SU-DHL-6 (cell line): ENCODE measurements around the gene HNRNPUL1.

Experiments used
- H2AFZ ChIP-seq: fragments of 200-600 bp; sonication (generic); 2 replicates; pipeline ENCODE4 v1.6.1; 2014; ENCODE audit warnings: low read depth, mild to moderate bottlenecking, moderate library complexity, mixed read lengths, antibody characterized with exemption, low read length; ENCODE audit not compliant: severe bottlenecking
- H3F3A ChIP-seq: fragments of 200-600 bp; shearing (Covaris generic); 2 replicates; pipeline ENCODE4 v1.6.0; 2016; ENCODE audit warnings: antibody characterized with exemption, mild to moderate bottlenecking; ENCODE audit not compliant: insufficient read depth
- H3K27ac ChIP-seq: fragments of 200-600 bp; sonication (generic); 2 replicates; pipeline ENCODE4 v1.5.1; 2016; ENCODE audit warnings: low read depth, mild to moderate bottlenecking, low read length, moderate library complexity, mixed read lengths
- H3K27me3 ChIP-seq: fragments of 200-600 bp; sonication (generic), shearing (Covaris generic); 2 replicates; pipeline ENCODE4 v1.6.0; 2014; ENCODE audit warnings: mild to moderate bottlenecking, low read length
- H3K36me3 ChIP-seq: fragments of 200-600 bp; sonication (generic); 2 replicates; pipeline ENCODE4 v1.6.1; 2014; ENCODE audit warnings: mild to moderate bottlenecking, low read length, mixed read lengths
- H3K4me2 ChIP-seq: fragments of 300-600, 200-600 bp; shearing (Covaris generic), sonication (generic); 2 replicates; pipeline ENCODE4 v1.6.0; 2014; ENCODE audit warnings: low read length, low read depth, mild to moderate bottlenecking; ENCODE audit not compliant: poor library complexity, severe bottlenecking
- H3K4me3 ChIP-seq: fragments of 200-600 bp; sonication (generic); 2 replicates; pipeline ENCODE4 v1.5.1; 2014; ENCODE audit warnings: antibody characterized with exemption, low read length, mild to moderate bottlenecking, mixed read lengths; ENCODE audit not compliant: insufficient read depth, poor library complexity, severe bottlenecking
- H3K79me2 ChIP-seq: fragments of 200-600 bp; sonication (generic); 2 replicates; pipeline ENCODE4 v1.6.1; 2014; ENCODE audit warnings: mild to moderate bottlenecking, low read length, moderate library complexity; ENCODE audit not compliant: insufficient read depth
- H3K9ac ChIP-seq: fragments of 200-600 bp; sonication (generic); 2 replicates; pipeline ENCODE4 v1.7.0; 2014; ENCODE audit warnings: mild to moderate bottlenecking, low read length
- H3K9me2 ChIP-seq: fragments of 200-600 bp; sonication (generic); replicated peaks from 2 replicates; pipeline ENCODE4 v1.6.1; 2014; ENCODE audit warnings: low read length; ENCODE audit not compliant: insufficient read depth
- H3K9me3 ChIP-seq: fragments of 200-600 bp; sonication (generic); 2 replicates; pipeline ENCODE4 v1.6.1; 2014; ENCODE audit warnings: low read length, mixed read lengths; ENCODE audit not compliant: insufficient read depth
- H4K20me1 ChIP-seq: fragments of 200-600 bp; sonication (generic); 2 replicates; pipeline ENCODE4 v1.6.1; 2014; ENCODE audit warnings: low read depth, mild to moderate bottlenecking, antibody characterized with exemption, low read length, moderate library complexity, mixed read lengths
- EZH2phosphoT487 ChIP-seq: fragments of 200-600 bp; sonication (generic), shearing (Covaris generic); conservative IDR thresholded peaks from 2 replicates; pipeline ENCODE4 v1.6.1; 2018; ENCODE audit warnings: mild to moderate bottlenecking, antibody characterized with exemption, low read length, moderate library complexity, mixed read lengths
- TF ChIP-seq, protein P1 (sequence below): fragments of 200-600 bp; sonication (generic); IDR thresholded peaks from one replicate; pipeline ENCODE4 v1.5.1; 2017; ENCODE audit warnings: antibody characterized with exemption, mild to moderate bottlenecking, low read length, moderate library complexity; ENCODE audit not compliant: insufficient read depth, poor library complexity, severe bottlenecking

HNRNPUL1 gene

DNA sequence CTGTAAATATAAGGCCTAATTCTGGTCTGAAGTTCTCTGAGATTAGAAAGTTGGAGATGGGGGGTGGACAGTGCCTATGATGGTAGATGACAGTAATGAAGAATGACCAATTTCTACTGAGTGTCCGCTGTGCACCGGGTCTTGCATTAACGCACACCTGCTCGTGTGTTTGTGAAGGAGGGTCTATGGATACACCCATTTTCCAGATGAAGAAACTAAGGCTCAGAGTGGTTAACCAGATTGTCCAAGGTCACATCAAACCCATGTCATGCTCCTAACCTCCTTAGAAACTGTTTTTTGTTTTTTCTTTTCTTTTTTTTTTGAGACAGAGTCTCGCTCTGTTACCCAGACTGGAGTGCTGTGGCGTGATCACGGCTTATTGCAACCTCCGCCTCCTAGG is 31.5 kb upstream of the HNRNPUL1 start:
- Histone ChIP-seq H3F3A (no peaks in the 10 kb centered on the region), H3K27me3 (no peaks in the 10 kb centered on the region), H3K79me2 (no peaks in the 10 kb centered on the region), H3K9me2 (no peaks in the 10 kb centered on the region), H3K9ac (no peak overlapping the region), H3K4me2 (no peak overlapping the region), H3K9me3 (no peaks in the 10 kb centered on the region), H3K27ac (no peak overlapping the region), H3K4me3 (no peak overlapping the region), H4K20me1 (no peaks in the 10 kb centered on the region), H3K36me3 (no peaks in the 10 kb centered on the region), H2AFZ (no peak overlapping the region)
- TF ChIP-seq EZH2phosphoT487: no peak

DNA sequence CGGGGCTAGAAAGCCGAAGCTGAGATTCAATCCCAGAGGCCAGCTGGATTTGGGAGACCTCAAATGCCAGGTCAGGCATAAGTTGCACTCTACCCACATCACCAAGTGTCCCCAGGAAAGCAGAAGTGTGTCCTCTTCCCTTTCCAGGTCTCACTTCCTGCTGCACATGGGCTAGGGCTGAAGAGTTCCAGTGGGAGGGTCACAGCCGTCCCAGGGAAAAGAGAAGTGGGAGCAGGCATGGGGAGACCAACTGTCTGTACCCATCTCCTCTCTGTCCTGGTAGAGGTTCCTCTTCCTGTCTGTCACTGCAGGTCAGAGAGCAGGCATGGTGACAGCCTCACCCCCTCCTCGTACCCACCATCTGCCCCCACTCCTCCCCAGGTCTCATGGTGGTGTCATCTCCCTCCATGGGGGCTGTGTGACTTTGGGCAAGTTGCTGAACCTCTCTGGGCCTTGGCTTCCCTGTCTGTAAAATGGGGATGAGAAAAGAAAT is 30.4 kb upstream of the HNRNPUL1 start:
- H3K9me2 ChIP-seq: no peaks in the 10 kb centered on the region
- H3K79me2 ChIP-seq: no peaks in the 10 kb centered on the region
- TF ChIP-seq, protein P1, sequence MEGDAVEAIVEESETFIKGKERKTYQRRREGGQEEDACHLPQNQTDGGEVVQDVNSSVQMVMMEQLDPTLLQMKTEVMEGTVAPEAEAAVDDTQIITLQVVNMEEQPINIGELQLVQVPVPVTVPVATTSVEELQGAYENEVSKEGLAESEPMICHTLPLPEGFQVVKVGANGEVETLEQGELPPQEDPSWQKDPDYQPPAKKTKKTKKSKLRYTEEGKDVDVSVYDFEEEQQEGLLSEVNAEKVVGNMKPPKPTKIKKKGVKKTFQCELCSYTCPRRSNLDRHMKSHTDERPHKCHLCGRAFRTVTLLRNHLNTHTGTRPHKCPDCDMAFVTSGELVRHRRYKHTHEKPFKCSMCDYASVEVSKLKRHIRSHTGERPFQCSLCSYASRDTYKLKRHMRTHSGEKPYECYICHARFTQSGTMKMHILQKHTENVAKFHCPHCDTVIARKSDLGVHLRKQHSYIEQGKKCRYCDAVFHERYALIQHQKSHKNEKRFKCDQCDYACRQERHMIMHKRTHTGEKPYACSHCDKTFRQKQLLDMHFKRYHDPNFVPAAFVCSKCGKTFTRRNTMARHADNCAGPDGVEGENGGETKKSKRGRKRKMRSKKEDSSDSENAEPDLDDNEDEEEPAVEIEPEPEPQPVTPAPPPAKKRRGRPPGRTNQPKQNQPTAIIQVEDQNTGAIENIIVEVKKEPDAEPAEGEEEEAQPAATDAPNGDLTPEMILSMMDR: no peak
- no peak for TF ChIP-seq EZH2phosphoT487
- no peak overlapping the region for H2AFZ ChIP-seq
- H3K36me3 ChIP-seq: no peaks in the 10 kb centered on the region
- no peak overlapping the region for H3K9ac ChIP-seq
- no peaks in the 10 kb centered on the region for H3K9me3 ChIP-seq
- no peak overlapping the region for H3K4me2 ChIP-seq
- no peak overlapping the region for H3K27ac ChIP-seq
- H3F3A ChIP-seq: no peaks in the 10 kb centered on the region
- H3K4me3 ChIP-seq: no peak overlapping the region
- H4K20me1 ChIP-seq: no peaks in the 10 kb centered on the region
- H3K27me3 ChIP-seq: no peaks in the 10 kb centered on the region

DNA sequence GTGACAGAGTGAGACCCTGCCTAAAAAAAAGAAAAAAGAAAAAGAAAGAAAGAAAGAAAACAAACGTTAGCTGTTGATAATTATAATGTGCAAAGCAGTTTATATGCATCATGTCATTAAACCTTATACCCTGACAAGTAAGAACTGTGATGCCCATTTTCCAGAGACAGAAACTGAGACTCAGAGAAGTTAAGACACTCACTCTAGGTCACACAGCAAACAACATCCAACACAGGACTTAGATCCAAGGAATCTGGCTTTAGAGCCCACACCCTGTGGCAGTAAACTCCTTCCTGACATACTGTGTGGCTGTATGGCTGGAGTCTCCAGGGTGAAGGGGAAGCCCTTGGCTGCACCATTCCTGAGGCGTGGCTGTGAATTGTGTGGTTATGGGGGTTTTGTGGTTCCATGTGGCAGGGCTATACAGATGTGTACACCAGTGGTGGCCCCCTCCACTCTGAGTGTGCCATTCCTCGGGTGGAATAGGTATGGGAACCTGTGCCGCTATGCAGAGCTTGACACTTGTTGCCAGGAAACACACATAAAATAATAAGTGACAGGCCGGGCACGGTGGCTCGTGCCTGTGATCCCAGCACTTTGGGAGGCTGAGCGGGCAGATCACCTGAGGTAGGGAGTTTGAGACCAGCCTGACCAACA is 29.5 kb upstream of the HNRNPUL1 start:
- Histone ChIP-seq H3K79me2 (no peaks in the 10 kb centered on the region), H2AFZ (no peak overlapping the region), H3K27ac (no peak overlapping the region), H3F3A (no peaks in the 10 kb centered on the region), H3K4me3 (no peak overlapping the region), H3K4me2 (no peak overlapping the region), H3K36me3 (no peaks in the 10 kb centered on the region), H3K9me3 (no peaks in the 10 kb centered on the region), H3K27me3 (no peaks in the 10 kb centered on the region), H3K9me2 (no peaks in the 10 kb centered on the region), H4K20me1 (no peaks in the 10 kb centered on the region), H3K9ac (no peak overlapping the region)
- TF ChIP-seq, protein P1: no peak
- no peak for TF ChIP-seq EZH2phosphoT487

DNA sequence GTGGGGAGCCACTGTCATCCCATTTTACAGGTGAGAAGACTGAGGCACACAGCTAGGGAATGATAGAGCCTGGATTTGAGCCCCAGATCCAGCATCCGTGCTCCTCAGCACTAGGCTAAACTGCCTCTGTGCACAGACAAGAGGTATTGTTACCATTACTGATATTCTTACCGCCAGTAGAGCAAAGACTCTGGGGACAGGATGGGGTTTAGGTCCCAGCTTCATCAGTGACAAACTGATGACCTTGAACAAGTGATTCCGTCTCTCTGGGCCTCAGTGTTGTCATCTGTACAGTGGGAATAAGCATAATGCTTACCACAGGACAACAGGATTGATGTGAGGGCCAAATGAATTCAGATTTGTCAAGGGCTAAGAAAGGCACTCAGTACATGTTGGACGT is 28.7 kb upstream of the HNRNPUL1 start:
- H3K9me2 ChIP-seq: no peaks in the 10 kb centered on the region
- TF ChIP-seq, protein P1: no peak
- TF ChIP-seq EZH2phosphoT487: no peak
- no peaks in the 10 kb centered on the region for H3F3A ChIP-seq
- H3K4me2 ChIP-seq: no peak overlapping the region
- H3K79me2 ChIP-seq: no peaks in the 10 kb centered on the region
- H2AFZ ChIP-seq: no peak overlapping the region
- H3K36me3 ChIP-seq: no peaks in the 10 kb centered on the region
- no peak overlapping the region for H3K27ac ChIP-seq
- H3K4me3 ChIP-seq: no peak overlapping the region
- no peaks in the 10 kb centered on the region for H4K20me1 ChIP-seq
- no peaks in the 10 kb centered on the region for H3K9me3 ChIP-seq
- no peak overlapping the region for H3K9ac ChIP-seq
- no peaks in the 10 kb centered on the region for H3K27me3 ChIP-seq
